ENCODE measurements around the gene MUC15. TPM values are rescaled to one million over a fixed set of nuclear protein-coding genes. Genes with fewer than 3 reads are reported as not detected.

Gene MUC15
- total RNA-seq, 2 experiments from 2014 or later, result not detected

DNA sequence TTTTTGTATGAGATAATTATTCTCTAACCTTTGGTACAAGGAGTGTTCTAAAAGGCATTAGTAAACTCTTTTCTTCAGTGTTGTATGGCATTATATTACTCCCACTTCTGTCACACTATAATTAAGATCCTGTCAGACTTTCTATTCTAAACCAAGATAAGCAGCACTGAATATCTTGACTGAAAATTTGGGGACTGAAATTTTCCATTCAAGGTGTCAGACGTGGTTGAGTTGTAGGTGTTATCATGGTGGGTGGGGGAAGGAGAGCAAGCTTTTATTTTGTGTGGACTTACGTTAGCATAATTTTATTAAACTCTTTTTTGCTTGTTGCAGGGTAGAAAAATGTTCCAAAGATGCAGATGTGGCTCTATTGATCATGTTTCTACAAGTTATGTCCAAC is 22.9 kb downstream of the MUC15 start:
- peaks cover 5% of the 10 kb centered on the region for H3K9me3 Mint-ChIP-seq
- H3K36me3 Mint-ChIP-seq, result no peaks in the 10 kb centered on the region
- no peaks in the 10 kb centered on the region for H3K4me1 Mint-ChIP-seq

DNA sequence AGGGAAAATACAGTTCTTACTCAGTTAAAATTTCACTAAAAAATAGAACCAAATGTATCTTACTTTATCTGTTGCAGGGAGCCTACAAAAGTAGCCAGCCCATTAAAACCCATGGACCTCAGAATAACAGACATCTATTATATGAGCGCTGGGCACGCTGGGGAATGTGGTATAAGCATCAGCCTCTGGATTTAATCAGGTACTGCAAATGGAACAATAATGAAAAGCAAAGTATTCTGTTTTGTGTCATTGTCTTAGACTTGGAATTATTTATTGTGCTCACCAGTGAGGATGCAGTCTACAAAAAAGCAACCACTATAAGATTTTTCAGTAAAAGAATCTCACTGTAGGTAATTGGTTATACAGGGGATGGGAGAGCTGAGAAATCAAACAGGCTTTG is 30.2 kb downstream of the MUC15 start:
- Mint-ChIP-seq H3K9me3 (peaks cover 9% of the 10 kb centered on the region), H3K4me1 (no peaks in the 10 kb centered on the region), H3K27ac (no peak overlapping the region), H3K27me3 (no peaks in the 10 kb centered on the region), H3K36me3 (no peaks in the 10 kb centered on the region), H3K4me3 (no peak overlapping the region)
- DNase-seq, result no peak

More for the DNA sequence above, 22.9 kb downstream of the MUC15 start:
- no peak for DNase-seq
- Mint-ChIP-seq H3K4me3 (no peak overlapping the region), H3K27ac (no peak overlapping the region), H3K27me3 (no peaks in the 10 kb centered on the region)

DNA sequence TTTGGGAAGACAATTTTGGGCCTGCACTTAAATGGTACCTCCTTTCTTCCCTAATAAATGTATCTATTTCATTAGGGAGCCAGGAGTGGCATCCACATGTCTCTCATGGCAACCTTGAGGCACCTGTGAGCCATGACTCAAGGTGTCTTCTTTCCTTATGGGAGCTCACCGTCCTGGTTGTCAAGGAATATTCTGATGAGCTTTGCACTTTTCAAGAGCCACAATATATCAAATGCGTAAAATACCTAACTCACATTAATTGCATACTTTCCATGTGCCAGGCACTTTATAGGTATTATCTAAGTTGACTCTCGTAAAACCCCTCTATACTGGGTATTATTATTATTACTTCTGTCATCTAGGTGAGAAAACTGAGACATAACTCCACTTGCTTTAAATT is 32.5 kb downstream of the MUC15 start:
- DNase-seq, result no peak
- peaks cover 9% of the 10 kb centered on the region for H3K9me3 Mint-ChIP-seq
- no peak overlapping the region for H3K27ac Mint-ChIP-seq
- no peaks in the 10 kb centered on the region for H3K27me3 Mint-ChIP-seq
- no peak overlapping the region for H3K4me3 Mint-ChIP-seq
- no peaks in the 10 kb centered on the region for H3K36me3 Mint-ChIP-seq
- H3K4me1 Mint-ChIP-seq, result no peaks in the 10 kb centered on the region

DNA sequence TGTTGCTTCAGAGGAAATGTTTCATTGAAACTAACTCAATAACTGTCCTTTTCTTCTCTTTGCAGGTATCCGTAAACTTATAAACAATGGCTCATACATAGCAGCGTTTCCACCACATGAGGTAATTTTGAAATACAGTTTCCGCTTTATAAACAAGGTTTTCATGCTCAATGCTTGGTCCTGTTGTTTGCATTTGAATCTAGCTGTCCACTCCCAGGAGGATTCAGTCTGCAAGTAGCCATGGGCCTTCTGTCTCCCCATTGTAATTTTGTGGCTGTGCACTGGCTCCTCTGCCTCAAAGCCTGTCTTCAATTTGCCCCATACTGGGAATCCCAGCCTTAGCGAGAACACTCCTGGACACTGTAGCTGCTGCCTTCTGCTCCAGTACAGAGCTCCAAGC is 34.7 kb downstream of the MUC15 start:
- no peaks in the 10 kb centered on the region for H3K36me3 Mint-ChIP-seq
- H3K27me3 Mint-ChIP-seq, result no peaks in the 10 kb centered on the region
- peaks cover 9% of the 10 kb centered on the region for H3K9me3 Mint-ChIP-seq
- no peak overlapping the region for H3K4me3 Mint-ChIP-seq
- H3K4me1 Mint-ChIP-seq, result no peaks in the 10 kb centered on the region
- H3K27ac Mint-ChIP-seq, result no peak overlapping the region
- DNase-seq, result no peak

GRCh38 chr11:26527685-26528084 is 44.4 kb downstream of the MUC15 start:
- Mint-ChIP-seq H3K4me1 (no peaks in the 10 kb centered on the region), H3K9me3 (no peaks in the 10 kb centered on the region), H3K36me3 (no peaks in the 10 kb centered on the region), H3K4me3 (no peak overlapping the region), H3K27ac (no peak overlapping the region), H3K27me3 (no peaks in the 10 kb centered on the region)
- no peak for DNase-seq

DNA sequence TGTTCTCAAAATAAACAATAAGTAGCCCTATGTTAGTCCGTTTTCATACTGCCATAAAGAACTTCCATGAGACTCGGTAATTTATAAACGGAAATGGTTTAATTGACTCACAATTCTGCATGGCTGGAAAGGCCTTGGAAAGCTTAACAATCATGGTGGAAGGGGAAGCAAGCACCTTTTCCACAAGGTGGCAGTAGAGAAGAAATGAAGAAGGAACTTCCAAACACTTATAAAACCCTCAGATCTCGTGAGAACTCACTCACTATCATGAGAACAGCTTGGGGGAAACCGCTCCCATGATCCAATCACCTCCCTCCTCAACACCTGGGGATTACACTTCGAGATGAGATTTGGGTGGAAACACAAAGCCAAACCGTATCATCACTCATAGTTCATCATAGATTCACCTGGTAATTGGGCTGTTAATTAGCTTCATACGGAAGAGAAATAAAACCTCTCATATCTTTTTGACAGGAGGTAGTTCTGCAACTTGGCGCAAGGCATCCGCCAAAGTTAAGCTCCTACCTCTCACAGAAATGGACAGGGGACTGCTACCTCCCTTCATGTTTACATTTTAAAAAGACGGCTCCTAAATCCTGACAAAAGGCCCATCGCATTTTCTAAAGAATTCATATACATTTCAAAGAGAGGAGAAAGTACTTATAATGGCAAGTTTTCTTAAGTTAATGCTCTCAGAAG is 49.0 kb downstream of the MUC15 start:
- no peaks in the 10 kb centered on the region for H3K9me3 Mint-ChIP-seq

DNA sequence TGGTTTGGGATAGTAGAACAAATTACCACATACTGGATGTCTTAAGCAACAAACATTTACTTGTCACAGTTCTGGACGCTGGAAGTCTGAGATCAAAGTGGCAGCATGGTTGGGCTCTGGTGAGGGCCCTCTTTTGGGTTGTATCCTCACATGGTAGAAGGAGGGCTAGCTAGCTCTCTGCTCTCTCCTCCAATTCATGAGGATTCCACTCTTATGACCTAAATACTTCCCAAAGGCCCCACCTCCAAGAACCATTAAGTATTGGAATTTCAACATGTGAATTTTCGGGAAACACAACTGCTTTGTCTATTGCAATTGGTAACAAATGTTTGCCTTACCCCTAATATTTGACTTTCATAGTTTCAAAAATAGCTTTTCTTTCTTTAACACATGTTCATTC is 52.6 kb downstream of the MUC15 start:
- no peak for DNase-seq
- Mint-ChIP-seq H3K36me3 (no peaks in the 10 kb centered on the region), H3K27me3 (no peaks in the 10 kb centered on the region), H3K4me3 (no peak overlapping the region), H3K9me3 (no peaks in the 10 kb centered on the region), H3K4me1 (no peaks in the 10 kb centered on the region), H3K27ac (no peak overlapping the region)

More for the DNA sequence above, 49.0 kb downstream of the MUC15 start:
- no peak for DNase-seq
- H3K27me3 Mint-ChIP-seq, result no peaks in the 10 kb centered on the region
- no peak overlapping the region for H3K4me3 Mint-ChIP-seq
- H3K36me3 Mint-ChIP-seq, result no peaks in the 10 kb centered on the region
- H3K27ac Mint-ChIP-seq, result no peak overlapping the region
- H3K4me1 Mint-ChIP-seq, result no peaks in the 10 kb centered on the region

GRCh38 chr11:26512196-26512595 is 59.9 kb downstream of the MUC15 start:
- no peaks in the 10 kb centered on the region for H3K27me3 Mint-ChIP-seq
- H3K4me3 Mint-ChIP-seq, result no peak overlapping the region
- no peaks in the 10 kb centered on the region for H3K36me3 Mint-ChIP-seq
- peaks cover 3% of the 10 kb centered on the region for H3K9me3 Mint-ChIP-seq
- no peak overlapping the region for H3K27ac Mint-ChIP-seq
- H3K4me1 Mint-ChIP-seq, result no peaks in the 10 kb centered on the region
- DNase-seq, result no peak

GRCh38 chr11:26510756-26511155 is 61.3 kb downstream of the MUC15 start:
- no peaks in the 10 kb centered on the region for H3K4me1 Mint-ChIP-seq
- H3K27me3 Mint-ChIP-seq, result no peaks in the 10 kb centered on the region
- DNase-seq, result no peak
- no peak overlapping the region for H3K27ac Mint-ChIP-seq
- no peaks in the 10 kb centered on the region for H3K36me3 Mint-ChIP-seq
- H3K4me3 Mint-ChIP-seq, result no peak overlapping the region
- H3K9me3 Mint-ChIP-seq, result peaks cover 3% of the 10 kb centered on the region

DNA sequence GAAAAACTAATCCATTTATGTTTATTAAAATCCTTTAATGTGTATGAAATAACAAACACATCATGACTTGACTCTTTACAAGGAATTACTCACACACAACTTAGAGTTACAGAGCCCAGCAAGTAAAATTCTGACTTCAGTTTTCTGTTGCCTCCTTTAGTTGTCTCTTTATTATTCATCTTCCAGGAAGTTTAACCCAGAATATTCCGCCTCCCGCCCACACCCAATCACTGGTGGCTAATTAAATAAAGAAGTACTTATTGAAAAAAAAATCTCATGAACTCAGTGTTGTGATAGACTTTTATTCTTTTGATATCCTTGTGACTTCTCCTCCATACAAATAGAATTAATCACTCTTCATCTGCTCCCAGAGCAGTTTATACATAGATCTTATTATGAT is 61.9 kb downstream of the MUC15 start:
- peaks cover 3% of the 10 kb centered on the region for H3K9me3 Mint-ChIP-seq
- H3K27me3 Mint-ChIP-seq, result no peaks in the 10 kb centered on the region
- no peak overlapping the region for H3K4me3 Mint-ChIP-seq
- H3K27ac Mint-ChIP-seq, result no peak overlapping the region
- H3K4me1 Mint-ChIP-seq, result no peaks in the 10 kb centered on the region
- no peaks in the 10 kb centered on the region for H3K36me3 Mint-ChIP-seq
- DNase-seq, result no peak

Other genes starting within 250 kb of the MUC15 start
- not detected for gene ANO3, start 240.1 kb downstream of the MUC15 start, total RNA-seq
- not detected for gene SLC5A12, start 149.8 kb upstream of the MUC15 start, total RNA-seq